Measurements from ENCODE around the gene KRTAP3-3.

KRTAP3-3 gene

GRCh38 chr17:41020336-41020735 lies 26.4 kb upstream of the KRTAP3-3 start:
- Histone ChIP-seq H3K9ac (ENCODE audit: low read length) (no peak overlapping the region), H3K27me3 (ENCODE audit: low read length) (no peaks in the 10 kb centered on the region), H4K20me1 (ENCODE audit: low read depth, low read length) (no peaks in the 10 kb centered on the region), H3K27ac (ENCODE audit: low read depth, low read length) (no peak overlapping the region), H2AFZ (ENCODE audit: low read depth, low read length, severe bottlenecking) (no peak overlapping the region), H3K4me2 (ENCODE audit: low read depth, low read length, poor library complexity, severe bottlenecking) (no peak overlapping the region), H3F3A (ENCODE audit: insufficient read depth) (no peaks in the 10 kb centered on the region), H3K9me3 (ENCODE audit: insufficient read depth, low read length) (no peaks in the 10 kb centered on the region), H3K36me3 (ENCODE audit: low read length) (no peaks in the 10 kb centered on the region), H3K9me2 (replicated peaks; ENCODE audit: insufficient read depth, low read length) (no peaks in the 10 kb centered on the region), H3K4me3 (ENCODE audit: insufficient read depth, low read length, poor library complexity, severe bottlenecking) (no peak overlapping the region), H3K79me2 (ENCODE audit: insufficient read depth, low read length) (no peaks in the 10 kb centered on the region)
- TF ChIP-seq, protein P1, sequence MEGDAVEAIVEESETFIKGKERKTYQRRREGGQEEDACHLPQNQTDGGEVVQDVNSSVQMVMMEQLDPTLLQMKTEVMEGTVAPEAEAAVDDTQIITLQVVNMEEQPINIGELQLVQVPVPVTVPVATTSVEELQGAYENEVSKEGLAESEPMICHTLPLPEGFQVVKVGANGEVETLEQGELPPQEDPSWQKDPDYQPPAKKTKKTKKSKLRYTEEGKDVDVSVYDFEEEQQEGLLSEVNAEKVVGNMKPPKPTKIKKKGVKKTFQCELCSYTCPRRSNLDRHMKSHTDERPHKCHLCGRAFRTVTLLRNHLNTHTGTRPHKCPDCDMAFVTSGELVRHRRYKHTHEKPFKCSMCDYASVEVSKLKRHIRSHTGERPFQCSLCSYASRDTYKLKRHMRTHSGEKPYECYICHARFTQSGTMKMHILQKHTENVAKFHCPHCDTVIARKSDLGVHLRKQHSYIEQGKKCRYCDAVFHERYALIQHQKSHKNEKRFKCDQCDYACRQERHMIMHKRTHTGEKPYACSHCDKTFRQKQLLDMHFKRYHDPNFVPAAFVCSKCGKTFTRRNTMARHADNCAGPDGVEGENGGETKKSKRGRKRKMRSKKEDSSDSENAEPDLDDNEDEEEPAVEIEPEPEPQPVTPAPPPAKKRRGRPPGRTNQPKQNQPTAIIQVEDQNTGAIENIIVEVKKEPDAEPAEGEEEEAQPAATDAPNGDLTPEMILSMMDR (IDR thresholded peaks at IDR 0.05; ENCODE audit: insufficient read depth, low read length, poor library complexity, severe bottlenecking), result no peak

DNA sequence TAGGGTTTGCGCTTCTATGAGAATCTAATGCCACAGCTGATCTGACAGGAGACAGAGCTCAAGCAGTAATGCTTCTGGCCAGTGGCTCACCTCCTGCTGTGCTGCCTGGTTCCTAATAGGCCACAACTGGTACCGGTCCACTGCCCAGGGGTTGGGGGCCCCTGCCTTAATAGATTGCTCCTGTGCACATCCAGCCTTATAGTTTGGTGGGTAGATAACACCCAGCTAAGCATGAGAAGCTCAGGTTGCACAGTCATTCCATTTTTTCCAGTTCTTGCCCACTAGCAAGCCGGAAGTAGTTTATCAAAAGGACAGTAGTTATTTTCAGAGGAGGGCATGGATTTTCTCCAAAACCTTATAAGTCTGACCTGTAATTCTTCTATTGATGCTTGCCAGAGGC lies 25.5 kb upstream of the KRTAP3-3 start:
- Histone ChIP-seq H3K4me3 (ENCODE audit: insufficient read depth, low read length, poor library complexity, severe bottlenecking) (no peak overlapping the region), H4K20me1 (ENCODE audit: low read depth, low read length) (no peaks in the 10 kb centered on the region), H3K9me3 (ENCODE audit: insufficient read depth, low read length) (no peaks in the 10 kb centered on the region), H3K27ac (ENCODE audit: low read depth, low read length) (no peak overlapping the region), H3K36me3 (ENCODE audit: low read length) (no peaks in the 10 kb centered on the region), H3K9ac (ENCODE audit: low read length) (no peak overlapping the region), H3F3A (ENCODE audit: insufficient read depth) (no peaks in the 10 kb centered on the region), H3K27me3 (ENCODE audit: low read length) (no peaks in the 10 kb centered on the region), H2AFZ (ENCODE audit: low read depth, low read length, severe bottlenecking) (no peak overlapping the region), H3K4me2 (ENCODE audit: low read depth, low read length, poor library complexity, severe bottlenecking) (no peak overlapping the region), H3K9me2 (replicated peaks; ENCODE audit: insufficient read depth, low read length) (no peaks in the 10 kb centered on the region), H3K79me2 (ENCODE audit: insufficient read depth, low read length) (no peaks in the 10 kb centered on the region)
- TF ChIP-seq, protein P1 (IDR thresholded peaks at IDR 0.05; ENCODE audit: insufficient read depth, low read length, poor library complexity, severe bottlenecking), result no peak
- TF ChIP-seq EZH2phosphoT487 (conservative IDR thresholded peaks at IDR 0.05; ENCODE audit: low read length), result no peak

GRCh38 chr17:41018541-41018940 lies 24.6 kb upstream of the KRTAP3-3 start:
- no peaks in the 10 kb centered on the region for H3F3A ChIP-seq (ENCODE audit: insufficient read depth)
- no peak overlapping the region for H3K9ac ChIP-seq (ENCODE audit: low read length)
- H3K4me3 ChIP-seq (ENCODE audit: insufficient read depth, low read length, poor library complexity, severe bottlenecking), result no peak overlapping the region
- no peaks in the 10 kb centered on the region for H3K9me2 ChIP-seq (replicated peaks; ENCODE audit: insufficient read depth, low read length)
- H3K9me3 ChIP-seq (ENCODE audit: insufficient read depth, low read length), result no peaks in the 10 kb centered on the region
- no peak overlapping the region for H3K27ac ChIP-seq (ENCODE audit: low read depth, low read length)
- no peaks in the 10 kb centered on the region for H4K20me1 ChIP-seq (ENCODE audit: low read depth, low read length)
- TF ChIP-seq EZH2phosphoT487 (conservative IDR thresholded peaks at IDR 0.05; ENCODE audit: low read length), result no peak
- TF ChIP-seq, protein P1 (IDR thresholded peaks at IDR 0.05; ENCODE audit: insufficient read depth, low read length, poor library complexity, severe bottlenecking), result no peak
- no peak overlapping the region for H2AFZ ChIP-seq (ENCODE audit: low read depth, low read length, severe bottlenecking)
- no peaks in the 10 kb centered on the region for H3K27me3 ChIP-seq (ENCODE audit: low read length)
- H3K36me3 ChIP-seq (ENCODE audit: low read length), result no peaks in the 10 kb centered on the region
- no peaks in the 10 kb centered on the region for H3K79me2 ChIP-seq (ENCODE audit: insufficient read depth, low read length)
- H3K4me2 ChIP-seq (ENCODE audit: low read depth, low read length, poor library complexity, severe bottlenecking), result no peak overlapping the region

All from SU-DHL-6 (cell line).